ENCODE measurements around the gene WASHC4.

The WASHC4 gene

GRCh38 chr12:105212438-105212837 is 104.9 kb downstream of the WASHC4 start:
- DNase-seq, result no peak

GRCh38 chr12:105214148-105214547 is 106.6 kb downstream of the WASHC4 start:
- no peak for DNase-seq

DNA sequence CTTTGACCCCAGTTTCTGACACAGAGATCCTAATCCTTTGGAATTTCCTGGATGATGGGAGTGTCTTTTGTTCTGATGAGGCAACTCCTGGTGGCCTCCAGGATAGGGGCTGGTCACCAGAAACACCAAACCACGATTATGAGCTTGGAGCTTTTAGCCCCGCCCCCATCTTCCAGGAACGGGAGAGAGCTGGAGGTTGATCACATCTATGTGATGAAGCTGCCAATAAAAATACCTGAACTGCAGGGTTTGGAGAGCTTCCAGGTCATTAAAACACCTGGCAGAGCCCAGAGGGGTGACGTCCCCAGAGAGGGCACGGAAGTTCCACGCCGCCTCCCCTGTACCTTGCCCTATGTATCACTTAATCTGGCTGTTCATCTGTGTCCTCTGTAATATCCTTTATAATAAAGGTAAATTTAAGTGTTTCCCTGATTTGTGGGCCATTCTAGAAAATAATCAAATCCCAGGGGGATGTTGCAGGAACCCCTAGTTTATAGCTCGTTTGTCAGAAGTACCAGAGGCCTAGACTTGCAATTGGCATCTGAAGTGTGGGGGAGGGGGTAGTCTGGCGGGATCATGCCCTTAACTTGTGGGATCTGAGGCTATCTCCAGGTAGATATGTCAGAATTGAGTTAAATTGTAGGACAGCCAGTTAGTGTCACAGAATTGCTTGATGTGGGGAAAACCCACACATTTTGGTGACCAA is 107.3 kb downstream of the WASHC4 start:
- no peak for DNase-seq

DNA sequence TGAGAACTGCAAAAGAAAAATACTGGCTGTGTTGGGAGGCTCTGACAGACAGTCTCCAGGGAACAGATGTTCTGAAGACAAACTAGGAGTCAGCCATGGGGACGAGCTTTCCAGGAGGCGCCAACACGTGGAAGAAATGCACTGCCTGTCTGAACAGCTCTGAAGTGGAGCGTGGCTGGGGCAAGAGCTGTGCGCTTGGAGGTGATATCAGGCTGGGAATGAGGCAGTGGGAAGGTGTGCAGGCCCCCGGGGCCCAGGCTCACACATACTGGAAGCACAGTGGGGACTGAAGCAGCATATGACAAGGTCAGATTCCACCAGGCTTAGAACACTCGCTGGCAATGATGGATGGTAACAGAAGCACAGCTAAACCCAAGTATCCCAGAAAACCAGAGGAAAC is 110.9 kb downstream of the WASHC4 start:
- DNase-seq, result no peak

Measured in stimulated activated CD4-positive, alpha-beta T cell treated with anti-CD3 and anti-CD28 coated beads, Interleukin-15, amount 100 ng/mL, for 24 hours (primary cell).